Measurements from ENCODE around the gene BICDL1.

The BICDL1 gene

GRCh38 chr12:120093592-120094355 is 104.7 kb downstream of the BICDL1 start:
- DNase-seq (ENCODE audit: low read depth) = peak; percentile 55
- H3K4me3 ChIP-seq (ENCODE audit: low read depth, low read length) = no peak overlapping the region
- no peak for TF ChIP-seq CTCF (conservative IDR thresholded peaks at IDR 0.05; ENCODE audit: low read depth, low read length)

DNA sequence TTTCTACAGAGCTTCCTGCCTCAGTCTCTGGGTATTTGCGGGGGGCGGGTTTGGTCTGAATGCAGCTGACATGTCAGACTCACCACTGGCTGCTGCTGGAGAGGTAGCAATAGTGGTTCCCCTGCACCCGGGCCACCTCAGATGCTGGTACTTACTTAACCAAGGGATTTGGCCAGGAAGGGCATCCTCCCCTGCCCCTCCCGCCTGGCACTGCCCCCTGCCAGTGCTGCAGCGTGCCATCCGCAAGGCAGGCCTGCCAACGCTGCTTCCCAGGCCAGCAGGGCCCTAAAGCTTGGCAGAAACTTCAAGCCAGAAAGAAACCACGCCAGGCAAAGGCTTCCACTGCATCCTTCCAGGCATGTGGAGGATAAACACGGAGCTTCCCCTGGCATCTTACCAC is 105.4 kb downstream of the BICDL1 start:
- DNase-seq (ENCODE audit: low read depth) = no peak
- no peak overlapping the region for H3K4me3 ChIP-seq (ENCODE audit: low read depth, low read length)

DNA sequence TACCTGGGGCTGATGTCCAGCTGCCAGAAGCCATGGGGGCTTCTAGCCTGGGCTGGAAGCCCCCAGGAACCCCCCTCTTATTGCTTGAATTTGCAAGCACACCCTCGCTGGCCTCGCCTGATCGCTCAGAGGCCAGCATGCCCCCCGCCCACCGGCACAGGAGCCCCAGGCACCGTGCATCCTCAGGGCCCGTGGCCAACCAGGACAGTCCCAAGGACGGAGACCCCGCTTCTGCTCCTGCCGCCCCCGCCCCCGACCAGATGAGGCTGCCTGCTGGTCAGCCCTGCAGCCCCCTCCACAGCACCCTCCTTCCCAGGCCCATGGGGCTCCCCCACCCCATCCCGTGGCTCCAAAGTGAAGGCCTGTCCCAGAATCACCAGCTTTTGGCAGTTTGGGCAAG is 106.3 kb downstream of the BICDL1 start:
- no peak overlapping the region for H3K4me3 ChIP-seq (ENCODE audit: low read depth, low read length)
- no peak for DNase-seq (ENCODE audit: low read depth)
- no peak for TF ChIP-seq CTCF (conservative IDR thresholded peaks at IDR 0.05; ENCODE audit: low read depth, low read length)

More for the DNA sequence above, 105.4 kb downstream of the BICDL1 start:
- no peak for TF ChIP-seq CTCF (conservative IDR thresholded peaks at IDR 0.05; ENCODE audit: low read depth, low read length)

GRCh38 chr12:120095736-120096135 is 106.7 kb downstream of the BICDL1 start:
- H3K4me3 ChIP-seq (ENCODE audit: low read depth, low read length) = no peak overlapping the region
- DNase-seq (ENCODE audit: low read depth) = no peak
- no peak for TF ChIP-seq CTCF (conservative IDR thresholded peaks at IDR 0.05; ENCODE audit: low read depth, low read length)

DNA sequence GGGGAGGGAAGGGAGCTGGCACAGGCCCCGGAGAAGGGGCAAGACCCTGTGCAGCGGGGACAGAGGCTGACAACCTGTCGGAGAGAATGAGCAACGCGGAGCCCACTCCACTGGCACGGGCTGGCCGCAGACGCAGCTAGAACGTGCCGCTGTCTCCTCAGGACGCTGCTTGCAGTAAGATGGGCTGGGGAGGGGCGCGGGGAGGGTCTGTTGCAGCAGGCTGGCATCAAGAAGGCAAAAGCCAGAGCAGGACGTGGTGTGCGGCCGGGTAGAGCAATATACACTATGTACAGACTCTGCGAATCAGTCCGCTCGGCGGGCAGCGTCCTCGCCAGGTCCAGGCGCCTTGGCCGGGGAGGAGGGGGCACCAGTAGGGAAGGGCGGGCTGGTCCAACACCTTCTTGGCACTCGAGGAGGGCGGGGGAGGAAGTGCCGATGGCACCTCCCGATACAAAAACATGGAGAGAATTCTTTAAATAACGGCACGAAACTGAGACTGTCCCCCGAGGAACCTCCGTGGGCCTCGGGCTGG is 107.7 kb downstream of the BICDL1 start:
- DNase-seq (ENCODE audit: low read depth) = no peak
- no peak for TF ChIP-seq CTCF (conservative IDR thresholded peaks at IDR 0.05; ENCODE audit: low read depth, low read length)
- no peak overlapping the region for H3K4me3 ChIP-seq (ENCODE audit: low read depth, low read length)

DNA sequence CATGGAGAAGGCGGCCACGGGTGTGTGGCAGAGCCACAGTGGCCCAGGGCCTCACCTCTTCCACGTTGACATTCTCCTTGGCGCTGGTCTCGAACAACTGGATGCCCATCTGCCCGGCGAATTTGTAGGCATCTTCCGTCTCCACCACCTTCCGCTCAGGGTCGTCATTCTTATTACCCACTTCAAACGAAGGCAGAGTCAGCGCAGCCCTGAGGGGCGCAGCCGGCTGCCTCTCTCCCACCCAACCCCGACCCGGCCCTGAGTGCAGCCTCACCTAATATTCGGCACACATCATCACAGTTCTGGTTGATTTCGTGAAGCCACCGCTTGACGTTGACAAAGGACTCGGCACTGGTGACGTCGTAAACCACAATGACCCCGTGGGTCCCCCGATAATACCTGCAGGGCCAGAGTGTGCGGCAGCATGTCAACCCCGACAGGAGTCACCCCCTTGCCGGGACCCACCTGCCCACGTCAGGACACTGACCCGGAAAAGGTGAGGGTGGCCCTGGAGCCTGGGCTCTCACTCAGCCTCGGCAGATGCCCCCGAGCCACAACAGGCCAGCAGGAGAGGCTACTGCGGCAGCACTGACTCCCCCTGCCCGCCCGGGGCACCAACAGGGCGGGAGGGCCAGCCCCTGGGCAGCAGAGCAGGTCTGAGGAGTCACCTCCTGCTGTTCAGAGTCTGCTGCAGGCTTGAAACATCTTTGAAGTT is 109.9 kb downstream of the BICDL1 start:
- no peak overlapping the region for H3K4me3 ChIP-seq (ENCODE audit: low read depth, low read length)
- TF ChIP-seq CTCF (conservative IDR thresholded peaks at IDR 0.05; ENCODE audit: low read depth, low read length) = no peak
- no peak for DNase-seq (ENCODE audit: low read depth)
